KMS-11 (cell line): ENCODE data around the gene HLA-DRB5.
"Not testable (repeated sequence)": the region's sequence is repeated elsewhere in the genome, so short reads cannot be mapped to it uniquely, and the experiment has no call there.

Source experiments
- H2AFZ ChIP-seq: fragments of 200-600 bp; sonication (generic); 2 replicates; pipeline ENCODE4 v1.6.1; 2016; ENCODE audit warnings: antibody characterized with exemption, mixed run types, low read depth
- H3K27ac ChIP-seq: fragments of 200-600 bp; sonication (generic); 2 replicates; pipeline ENCODE4 v1.6.1; 2016; ENCODE audit warnings: mild to moderate bottlenecking, mixed run types
- H3K27me3 ChIP-seq: fragments of 200-600 bp; sonication (generic); 2 replicates; pipeline ENCODE4 v1.6.1; 2017; ENCODE audit warnings: mild to moderate bottlenecking, low read depth, mixed run types, moderate library complexity; ENCODE audit not compliant: insufficient read depth
- H3K36me3 ChIP-seq: fragments of 200-600 bp; sonication (generic); 2 replicates; pipeline ENCODE4 v1.6.1; 2017; ENCODE audit warnings: mild to moderate bottlenecking, mixed run types; ENCODE audit not compliant: insufficient read depth
- H3K4me1 ChIP-seq: fragments of 200-600 bp; sonication (generic); 2 replicates; pipeline ENCODE4 v1.6.1; 2016; ENCODE audit warnings: mild to moderate bottlenecking, low read depth, mixed run types; ENCODE audit not compliant: poor library complexity, severe bottlenecking
- H3K4me2 ChIP-seq: fragments of 200-600 bp; sonication (generic); 2 replicates; pipeline ENCODE4 v1.7.0; 2016; ENCODE audit warnings: mild to moderate bottlenecking, mixed run types
- H3K4me3 ChIP-seq: fragments of 200-600 bp; sonication (generic); IDR thresholded peaks from 2 replicates; pipeline ENCODE4 v1.6.1; 2017; ENCODE audit warnings: low read depth, low read length, mixed read lengths; ENCODE audit not compliant: insufficient read depth
- H3K79me2 ChIP-seq: fragments of 200-600 bp; sonication (generic); 2 replicates; pipeline ENCODE4 v1.6.1; 2016; ENCODE audit warnings: low read depth, mixed run types; ENCODE audit not compliant: insufficient read depth
- H3K9ac ChIP-seq: fragments of 200-600 bp; sonication (generic); 2 replicates; pipeline ENCODE4 v1.6.1; 2016; ENCODE audit warnings: mild to moderate bottlenecking, mixed run types
- H4K20me1 ChIP-seq: fragments of 200-600 bp; sonication (generic); 2 replicates; pipeline ENCODE4 v1.6.1; 2016; ENCODE audit warnings: mild to moderate bottlenecking, mixed run types; ENCODE audit not compliant: insufficient read depth
- TF ChIP-seq, protein P1 (sequence below): fragments of 200-600 bp; sonication (generic); conservative IDR thresholded peaks from 2 replicates; pipeline ENCODE4 v1.6.1; 2017; ENCODE audit warnings: low read depth, mild to moderate bottlenecking, antibody characterized with exemption, low read length, moderate library complexity, mixed read lengths

Gene HLA-DRB5

DNA sequence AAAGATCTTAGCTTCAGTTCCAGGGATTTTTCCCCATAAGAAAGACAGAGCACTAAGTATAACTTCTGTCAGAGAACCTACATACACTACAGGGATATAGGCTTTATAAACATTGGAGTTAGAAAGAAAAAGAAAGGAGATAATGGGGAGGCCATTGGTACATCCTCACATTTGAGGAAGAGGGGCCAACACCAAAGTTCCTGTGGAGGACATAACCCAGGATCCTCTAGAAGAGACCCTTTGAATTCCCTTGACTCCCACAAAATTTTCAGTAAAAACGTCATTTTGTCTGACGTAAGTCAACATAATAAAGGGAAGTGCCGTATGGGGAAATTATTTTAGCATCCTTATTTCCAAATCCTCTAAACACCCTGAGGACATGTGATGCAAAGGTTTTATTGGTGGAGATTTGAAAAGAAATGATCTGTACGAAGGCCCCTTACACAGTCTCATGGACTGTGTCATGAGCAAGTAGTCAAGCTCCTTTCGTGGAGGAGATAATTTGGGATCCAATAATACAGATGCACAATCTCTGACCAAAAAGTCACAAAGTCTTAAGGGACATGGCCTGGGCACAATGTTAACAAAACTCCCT, 57.2 kb downstream of the HLA-DRB5 start:
- no peak overlapping the region for H3K9ac ChIP-seq
- no peaks in the 10 kb centered on the region for H3K79me2 ChIP-seq
- no peaks in the 10 kb centered on the region for H3K36me3 ChIP-seq
- H3K4me1 ChIP-seq = no peaks in the 10 kb centered on the region
- no peak overlapping the region for H3K27ac ChIP-seq
- no peak overlapping the region for H3K4me3 ChIP-seq
- no peaks in the 10 kb centered on the region for H3K27me3 ChIP-seq
- H2AFZ ChIP-seq = no peak overlapping the region
- H4K20me1 ChIP-seq = no peaks in the 10 kb centered on the region
- no peak overlapping the region for H3K4me2 ChIP-seq
- TF ChIP-seq, protein P1, sequence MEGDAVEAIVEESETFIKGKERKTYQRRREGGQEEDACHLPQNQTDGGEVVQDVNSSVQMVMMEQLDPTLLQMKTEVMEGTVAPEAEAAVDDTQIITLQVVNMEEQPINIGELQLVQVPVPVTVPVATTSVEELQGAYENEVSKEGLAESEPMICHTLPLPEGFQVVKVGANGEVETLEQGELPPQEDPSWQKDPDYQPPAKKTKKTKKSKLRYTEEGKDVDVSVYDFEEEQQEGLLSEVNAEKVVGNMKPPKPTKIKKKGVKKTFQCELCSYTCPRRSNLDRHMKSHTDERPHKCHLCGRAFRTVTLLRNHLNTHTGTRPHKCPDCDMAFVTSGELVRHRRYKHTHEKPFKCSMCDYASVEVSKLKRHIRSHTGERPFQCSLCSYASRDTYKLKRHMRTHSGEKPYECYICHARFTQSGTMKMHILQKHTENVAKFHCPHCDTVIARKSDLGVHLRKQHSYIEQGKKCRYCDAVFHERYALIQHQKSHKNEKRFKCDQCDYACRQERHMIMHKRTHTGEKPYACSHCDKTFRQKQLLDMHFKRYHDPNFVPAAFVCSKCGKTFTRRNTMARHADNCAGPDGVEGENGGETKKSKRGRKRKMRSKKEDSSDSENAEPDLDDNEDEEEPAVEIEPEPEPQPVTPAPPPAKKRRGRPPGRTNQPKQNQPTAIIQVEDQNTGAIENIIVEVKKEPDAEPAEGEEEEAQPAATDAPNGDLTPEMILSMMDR = no peak

DNA sequence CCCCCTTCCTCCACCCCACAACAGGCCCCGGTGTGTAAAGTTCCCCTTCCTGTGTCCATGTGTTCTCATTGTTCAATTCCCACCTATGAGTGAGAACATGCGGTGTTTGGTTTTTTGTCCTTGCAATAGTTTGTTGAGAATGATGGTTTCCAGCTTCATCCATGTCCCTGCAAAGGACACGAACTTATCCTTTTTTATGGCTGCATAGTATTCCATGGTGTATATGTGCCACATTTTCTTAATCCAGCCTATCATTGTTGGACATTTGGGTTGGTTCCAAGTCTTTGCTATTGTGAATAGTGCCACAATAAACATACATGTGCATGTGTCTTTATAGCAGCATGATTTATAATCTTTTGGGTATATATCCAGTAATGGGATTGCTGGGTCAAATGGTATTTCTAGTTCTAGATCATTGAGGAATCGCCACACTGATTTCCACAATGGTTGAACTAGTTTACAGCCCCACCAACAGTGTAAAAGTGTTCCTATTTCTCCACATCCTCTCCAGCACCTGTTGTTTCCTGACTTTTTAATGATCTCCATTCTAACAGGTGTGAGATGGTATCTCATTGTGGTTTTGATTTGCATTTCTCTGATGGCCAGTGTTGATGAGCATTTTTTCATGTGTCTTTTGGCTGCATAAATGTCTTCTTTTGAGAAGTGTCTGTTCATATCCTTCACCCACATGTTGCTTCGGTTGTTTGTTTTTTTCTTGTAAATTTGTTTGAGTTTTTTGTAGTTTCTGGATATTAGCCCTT, 62.2 kb downstream of the HLA-DRB5 start:
- not testable (repeated sequence) for H2AFZ ChIP-seq, H4K20me1 ChIP-seq, H3K27me3 ChIP-seq, H3K36me3 ChIP-seq, H3K4me2 ChIP-seq, H3K9ac ChIP-seq, H3K4me3 ChIP-seq, H3K27ac ChIP-seq, H3K79me2 ChIP-seq, H3K4me1 ChIP-seq
